GM19239 (cell line): ENCODE data around the gene PHYKPL.

Experiments used
- DNase-seq: peaks from one replicate; pipeline ENCODE4 v3.0.0; 2011; ENCODE audit warnings: low spot score; ENCODE audit not compliant: insufficient read length
- FAIRE-seq: peaks from 2 replicates; lab custom pipeline; 2011; peaks lifted over from hg19 to GRCh38; lab: Jason Lieb, UNC

Gene PHYKPL

GRCh38 chr5:178196986-178197385, 35.6 kb downstream of the PHYKPL start:
- FAIRE-seq: no peak
- DNase-seq: no peak

GRCh38 chr5:178196281-178196812, 36.3 kb downstream of the PHYKPL start:
- FAIRE-seq (no peak), DNase-seq (no peak)

- FAIRE-seq (no peak), DNase-seq (no peak)
Measured at GRCh38 chr5:178194026-178194425, 38.6 kb downstream of the PHYKPL start.

GRCh38 chr5:178193251-178193809, 39.3 kb downstream of the PHYKPL start:
- FAIRE-seq (no peak), DNase-seq (no peak)

GRCh38 chr5:178192787-178193186, 39.8 kb downstream of the PHYKPL start:
- DNase-seq (no peak), FAIRE-seq (no peak)

- no peak for DNase-seq
- no peak for FAIRE-seq
Measured at GRCh38 chr5:178192244-178192643, 40.4 kb downstream of the PHYKPL start.

GRCh38 chr5:178191661-178192060, 40.9 kb downstream of the PHYKPL start:
- DNase-seq: no peak
- FAIRE-seq: no peak

- no peak for DNase-seq
- FAIRE-seq: no peak
Measured at GRCh38 chr5:178189433-178189832, 43.2 kb downstream of the PHYKPL start.

- DNase-seq (no peak), FAIRE-seq (no peak)
Measured at GRCh38 chr5:178187014-178187413, 45.6 kb downstream of the PHYKPL start, which contains the start of gene GMCL2. GMCL2 (minus strand) TSS chr5:178187371; CDS start chr5:178187299, 72 bp downstream.

- FAIRE-seq (no peak), DNase-seq (no peak)
Measured at GRCh38 chr5:178186427-178186826, 46.2 kb downstream of the PHYKPL start.

- DNase-seq (no peak), FAIRE-seq (no peak)
Measured at GRCh38 chr5:178182158-178182876, 50.3 kb downstream of the PHYKPL start.

GRCh38 chr5:178180141-178180863, 52.3 kb downstream of the PHYKPL start:
- no peak for DNase-seq
- FAIRE-seq: no peak

GRCh38 chr5:178177569-178177968, 55.0 kb downstream of the PHYKPL start:
- FAIRE-seq: no peak
- no peak for DNase-seq

- FAIRE-seq (no peak), DNase-seq (no peak)
Measured at GRCh38 chr5:178176791-178177190, 55.8 kb downstream of the PHYKPL start.

GRCh38 chr5:178174456-178174855, 58.1 kb downstream of the PHYKPL start:
- FAIRE-seq (no peak), DNase-seq (no peak)

GRCh38 chr5:178170455-178170854, 62.1 kb downstream of the PHYKPL start:
- no peak for DNase-seq
- FAIRE-seq: no peak

GRCh38 chr5:178165581-178165980, 67.0 kb downstream of the PHYKPL start:
- FAIRE-seq: no peak
- DNase-seq: no peak

GRCh38 chr5:178163772-178164735, 68.5 kb downstream of the PHYKPL start:
- peak; percentile 88 for FAIRE-seq
- DNase-seq: peak; percentile 98

GRCh38 chr5:178162481-178162880, 70.1 kb downstream of the PHYKPL start:
- DNase-seq (no peak), FAIRE-seq (no peak)

- FAIRE-seq: no peak
Measured at GRCh38 chr5:178160176-178160575, 72.4 kb downstream of the PHYKPL start.

More at GRCh38 chr5:178160176-178160575, 72.4 kb downstream of the PHYKPL start:
- no peak for DNase-seq
